A549 treated with DMSO at 1 μM for 4 hours (cell line): ENCODE results near the gene MYCBP2. TPM values are rescaled to one million over a fixed set of nuclear protein-coding genes. Genes with fewer than 3 reads are reported as not detected.

Source experiments
- total RNA-seq: library from RNA; stranded (reverse); fragments of 200-300 nt; extraction: Qiagen RNA extraction; gene quantifications from 5 replicates; pipeline ENCODE4 v1.2.3, GENCODE V29; 2022; ENCODE audit warnings: low read depth

Gene MYCBP2
- 16.3 to 23.0 TPM (median 21.9 TPM) in 5 replicates for total RNA-seq

GRCh38 chr13:77326905-77327604, at the start of gene MYCBP2:
Gene MYCBP2 (minus strand): TSS chr13:77327094. CDS start chr13:77326775, 319 bp downstream.

GRCh38 chr13:77026861-77027621, 299.9 kb downstream of the MYCBP2 start, which contains the start of gene FBXL3:
Gene FBXL3 (minus strand): TSS chr13:77027159. CDS start chr13:77021860, 5,299 bp downstream.

Other genes starting within 250 kb of the MYCBP2 start
- gene SCEL, start 208.6 kb upstream of the MYCBP2 start, total RNA-seq = 0.40 to 0.72 TPM (median 0.63 TPM) in 5 replicates